ENCODE data around the gene ATXN1. TPM values are rescaled to one million over a fixed set of nuclear protein-coding genes. Genes with fewer than 3 reads are reported as not detected.

ATXN1 gene
- total and polyA plus RNA-seq, 2 of the 13 experiments (the other 11 are each of a cell fraction or from before 2014, with no cell fraction given) = 20.7 to 39.5 TPM

DNA sequence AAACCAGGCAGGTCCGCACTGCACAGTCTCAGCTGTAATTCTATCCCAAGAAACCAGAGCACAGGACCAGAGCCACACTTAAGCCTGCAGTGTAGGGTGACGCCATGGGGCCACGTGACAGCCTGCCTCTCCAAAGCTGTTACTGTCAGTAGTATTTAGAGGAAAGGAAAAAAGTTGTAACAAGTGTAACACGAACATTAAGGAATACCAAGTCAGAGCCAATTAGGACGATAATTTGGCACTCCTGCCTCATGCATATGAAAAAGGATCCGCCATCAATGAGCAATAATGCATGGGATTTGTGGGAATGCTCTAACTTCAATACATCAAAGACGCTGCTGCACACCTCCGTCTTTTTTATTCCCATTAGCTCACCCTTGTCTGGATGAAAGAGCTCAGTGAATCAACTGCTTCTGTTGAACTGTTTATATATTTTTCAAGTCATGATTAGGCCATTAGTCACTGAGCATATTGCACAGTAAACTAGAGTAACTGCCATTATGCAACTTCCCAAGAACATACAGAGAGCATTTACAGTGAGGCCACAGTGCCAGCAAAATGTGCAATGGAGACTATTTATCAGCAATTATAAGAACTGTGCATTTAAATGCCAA is 79.9 kb downstream of the ATXN1 start (continued):
- TF ChIP-seq, protein P1, sequence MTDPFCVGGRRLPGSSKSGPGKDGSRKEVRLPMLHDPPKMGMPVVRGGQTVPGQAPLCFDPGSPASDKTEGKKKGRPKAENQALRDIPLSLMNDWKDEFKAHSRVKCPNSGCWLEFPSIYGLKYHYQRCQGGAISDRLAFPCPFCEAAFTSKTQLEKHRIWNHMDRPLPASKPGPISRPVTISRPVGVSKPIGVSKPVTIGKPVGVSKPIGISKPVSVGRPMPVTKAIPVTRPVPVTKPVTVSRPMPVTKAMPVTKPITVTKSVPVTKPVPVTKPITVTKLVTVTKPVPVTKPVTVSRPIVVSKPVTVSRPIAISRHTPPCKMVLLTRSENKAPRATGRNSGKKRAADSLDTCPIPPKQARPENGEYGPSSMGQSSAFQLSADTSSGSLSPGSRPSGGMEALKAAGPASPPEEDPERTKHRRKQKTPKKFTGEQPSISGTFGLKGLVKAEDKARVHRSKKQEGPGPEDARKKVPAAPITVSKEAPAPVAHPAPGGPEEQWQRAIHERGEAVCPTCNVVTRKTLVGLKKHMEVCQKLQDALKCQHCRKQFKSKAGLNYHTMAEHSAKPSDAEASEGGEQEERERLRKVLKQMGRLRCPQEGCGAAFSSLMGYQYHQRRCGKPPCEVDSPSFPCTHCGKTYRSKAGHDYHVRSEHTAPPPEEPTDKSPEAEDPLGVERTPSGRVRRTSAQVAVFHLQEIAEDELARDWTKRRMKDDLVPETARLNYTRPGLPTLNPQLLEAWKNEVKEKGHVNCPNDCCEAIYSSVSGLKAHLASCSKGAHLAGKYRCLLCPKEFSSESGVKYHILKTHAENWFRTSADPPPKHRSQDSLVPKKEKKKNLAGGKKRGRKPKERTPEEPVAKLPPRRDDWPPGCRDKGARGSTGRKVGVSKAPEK (CRISPR knock-in tag; IDR thresholded peaks at IDR 0.05; ENCODE audit: borderline replicate concordance) = no peak
- TF ChIP-seq KLF9 (CRISPR knock-in tag; IDR thresholded peaks at IDR 0.05; ENCODE audit: low read depth) = no peak
- TF ChIP-seq, protein P2, sequence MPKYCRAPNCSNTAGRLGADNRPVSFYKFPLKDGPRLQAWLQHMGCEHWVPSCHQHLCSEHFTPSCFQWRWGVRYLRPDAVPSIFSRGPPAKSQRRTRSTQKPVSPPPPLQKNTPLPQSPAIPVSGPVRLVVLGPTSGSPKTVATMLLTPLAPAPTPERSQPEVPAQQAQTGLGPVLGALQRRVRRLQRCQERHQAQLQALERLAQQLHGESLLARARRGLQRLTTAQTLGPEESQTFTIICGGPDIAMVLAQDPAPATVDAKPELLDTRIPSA (CRISPR knock-in tag; IDR thresholded peaks at IDR 0.05; ENCODE audit: borderline replicate concordance) = no peak
- TF ChIP-seq NFIB (CRISPR knock-in tag; IDR thresholded peaks at IDR 0.05; ENCODE audit: borderline replicate concordance) = no peak
- TF ChIP-seq BHLHE40 (IDR thresholded peaks at IDR 0.05; ENCODE audit: low read length) = 0 out of 2 replicates have a peak, but pooled peaks have one; percentile 13
- TF ChIP-seq, protein P3, sequence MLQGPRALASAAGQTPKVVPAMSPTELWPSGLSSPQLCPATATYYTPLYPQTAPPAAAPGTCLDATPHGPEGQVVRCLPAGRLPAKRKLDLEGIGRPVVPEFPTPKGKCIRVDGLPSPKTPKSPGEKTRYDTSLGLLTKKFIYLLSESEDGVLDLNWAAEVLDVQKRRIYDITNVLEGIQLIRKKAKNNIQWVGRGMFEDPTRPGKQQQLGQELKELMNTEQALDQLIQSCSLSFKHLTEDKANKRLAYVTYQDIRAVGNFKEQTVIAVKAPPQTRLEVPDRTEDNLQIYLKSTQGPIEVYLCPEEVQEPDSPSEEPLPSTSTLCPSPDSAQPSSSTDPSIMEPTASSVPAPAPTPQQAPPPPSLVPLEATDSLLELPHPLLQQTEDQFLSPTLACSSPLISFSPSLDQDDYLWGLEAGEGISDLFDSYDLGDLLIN (CRISPR knock-in tag; IDR thresholded peaks at IDR 0.05; ENCODE audit: borderline replicate concordance) = no peak
- TF ChIP-seq, protein P4, sequence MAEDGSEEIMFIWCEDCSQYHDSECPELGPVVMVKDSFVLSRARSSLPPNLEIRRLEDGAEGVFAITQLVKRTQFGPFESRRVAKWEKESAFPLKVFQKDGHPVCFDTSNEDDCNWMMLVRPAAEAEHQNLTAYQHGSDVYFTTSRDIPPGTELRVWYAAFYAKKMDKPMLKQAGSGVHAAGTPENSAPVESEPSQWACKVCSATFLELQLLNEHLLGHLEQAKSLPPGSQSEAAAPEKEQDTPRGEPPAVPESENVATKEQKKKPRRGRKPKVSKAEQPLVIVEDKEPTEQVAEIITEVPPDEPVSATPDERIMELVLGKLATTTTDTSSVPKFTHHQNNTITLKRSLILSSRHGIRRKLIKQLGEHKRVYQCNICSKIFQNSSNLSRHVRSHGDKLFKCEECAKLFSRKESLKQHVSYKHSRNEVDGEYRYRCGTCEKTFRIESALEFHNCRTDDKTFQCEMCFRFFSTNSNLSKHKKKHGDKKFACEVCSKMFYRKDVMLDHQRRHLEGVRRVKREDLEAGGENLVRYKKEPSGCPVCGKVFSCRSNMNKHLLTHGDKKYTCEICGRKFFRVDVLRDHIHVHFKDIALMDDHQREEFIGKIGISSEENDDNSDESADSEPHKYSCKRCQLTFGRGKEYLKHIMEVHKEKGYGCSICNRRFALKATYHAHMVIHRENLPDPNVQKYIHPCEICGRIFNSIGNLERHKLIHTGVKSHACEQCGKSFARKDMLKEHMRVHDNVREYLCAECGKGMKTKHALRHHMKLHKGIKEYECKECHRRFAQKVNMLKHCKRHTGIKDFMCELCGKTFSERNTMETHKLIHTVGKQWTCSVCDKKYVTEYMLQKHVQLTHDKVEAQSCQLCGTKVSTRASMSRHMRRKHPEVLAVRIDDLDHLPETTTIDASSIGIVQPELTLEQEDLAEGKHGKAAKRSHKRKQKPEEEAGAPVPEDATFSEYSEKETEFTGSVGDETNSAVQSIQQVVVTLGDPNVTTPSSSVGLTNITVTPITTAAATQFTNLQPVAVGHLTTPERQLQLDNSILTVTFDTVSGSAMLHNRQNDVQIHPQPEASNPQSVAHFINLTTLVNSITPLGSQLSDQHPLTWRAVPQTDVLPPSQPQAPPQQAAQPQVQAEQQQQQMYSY (CRISPR knock-in tag; IDR thresholded peaks at IDR 0.05) = no peak
- TF ChIP-seq BRD4 (CRISPR knock-in tag; IDR thresholded peaks at IDR 0.05) = no peak
- TF ChIP-seq ZNF256 (CRISPR knock-in tag; conservative IDR thresholded peaks at IDR 0.05) = no peak
- TF ChIP-seq HES4 (CRISPR knock-in tag; IDR thresholded peaks at IDR 0.05; ENCODE audit: borderline replicate concordance) = no peak
- TF ChIP-seq ZKSCAN8 (CRISPR knock-in tag; IDR thresholded peaks at IDR 0.05; ENCODE audit: borderline replicate concordance) = peak; percentile 83; the same call in 1 of the 2 replicates
- TF ChIP-seq, protein P5, sequence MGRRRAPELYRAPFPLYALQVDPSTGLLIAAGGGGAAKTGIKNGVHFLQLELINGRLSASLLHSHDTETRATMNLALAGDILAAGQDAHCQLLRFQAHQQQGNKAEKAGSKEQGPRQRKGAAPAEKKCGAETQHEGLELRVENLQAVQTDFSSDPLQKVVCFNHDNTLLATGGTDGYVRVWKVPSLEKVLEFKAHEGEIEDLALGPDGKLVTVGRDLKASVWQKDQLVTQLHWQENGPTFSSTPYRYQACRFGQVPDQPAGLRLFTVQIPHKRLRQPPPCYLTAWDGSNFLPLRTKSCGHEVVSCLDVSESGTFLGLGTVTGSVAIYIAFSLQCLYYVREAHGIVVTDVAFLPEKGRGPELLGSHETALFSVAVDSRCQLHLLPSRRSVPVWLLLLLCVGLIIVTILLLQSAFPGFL (CRISPR knock-in tag; IDR thresholded peaks at IDR 0.05) = no peak
- TF ChIP-seq, protein P6, sequence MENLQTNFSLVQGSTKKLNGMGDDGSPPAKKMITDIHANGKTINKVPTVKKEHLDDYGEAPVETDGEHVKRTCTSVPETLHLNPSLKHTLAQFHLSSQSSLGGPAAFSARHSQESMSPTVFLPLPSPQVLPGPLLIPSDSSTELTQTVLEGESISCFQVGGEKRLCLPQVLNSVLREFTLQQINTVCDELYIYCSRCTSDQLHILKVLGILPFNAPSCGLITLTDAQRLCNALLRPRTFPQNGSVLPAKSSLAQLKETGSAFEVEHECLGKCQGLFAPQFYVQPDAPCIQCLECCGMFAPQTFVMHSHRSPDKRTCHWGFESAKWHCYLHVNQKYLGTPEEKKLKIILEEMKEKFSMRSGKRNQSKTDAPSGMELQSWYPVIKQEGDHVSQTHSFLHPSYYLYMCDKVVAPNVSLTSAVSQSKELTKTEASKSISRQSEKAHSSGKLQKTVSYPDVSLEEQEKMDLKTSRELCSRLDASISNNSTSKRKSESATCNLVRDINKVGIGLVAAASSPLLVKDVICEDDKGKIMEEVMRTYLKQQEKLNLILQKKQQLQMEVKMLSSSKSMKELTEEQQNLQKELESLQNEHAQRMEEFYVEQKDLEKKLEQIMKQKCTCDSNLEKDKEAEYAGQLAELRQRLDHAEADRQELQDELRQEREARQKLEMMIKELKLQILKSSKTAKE (CRISPR knock-in tag; IDR thresholded peaks at IDR 0.05; ENCODE audit: borderline replicate concordance) = no peak
- TF ChIP-seq ZBTB7A (CRISPR knock-in tag; IDR thresholded peaks at IDR 0.05) = no peak
- TF ChIP-seq ATAD3A (CRISPR knock-in tag; IDR thresholded peaks at IDR 0.05) = no peak
